ENCODE measurements around the gene PRKAR2A.
A peak's percentile ranks its signal among the peaks of the same experiment; 100 is the strongest.

PRKAR2A gene

DNA sequence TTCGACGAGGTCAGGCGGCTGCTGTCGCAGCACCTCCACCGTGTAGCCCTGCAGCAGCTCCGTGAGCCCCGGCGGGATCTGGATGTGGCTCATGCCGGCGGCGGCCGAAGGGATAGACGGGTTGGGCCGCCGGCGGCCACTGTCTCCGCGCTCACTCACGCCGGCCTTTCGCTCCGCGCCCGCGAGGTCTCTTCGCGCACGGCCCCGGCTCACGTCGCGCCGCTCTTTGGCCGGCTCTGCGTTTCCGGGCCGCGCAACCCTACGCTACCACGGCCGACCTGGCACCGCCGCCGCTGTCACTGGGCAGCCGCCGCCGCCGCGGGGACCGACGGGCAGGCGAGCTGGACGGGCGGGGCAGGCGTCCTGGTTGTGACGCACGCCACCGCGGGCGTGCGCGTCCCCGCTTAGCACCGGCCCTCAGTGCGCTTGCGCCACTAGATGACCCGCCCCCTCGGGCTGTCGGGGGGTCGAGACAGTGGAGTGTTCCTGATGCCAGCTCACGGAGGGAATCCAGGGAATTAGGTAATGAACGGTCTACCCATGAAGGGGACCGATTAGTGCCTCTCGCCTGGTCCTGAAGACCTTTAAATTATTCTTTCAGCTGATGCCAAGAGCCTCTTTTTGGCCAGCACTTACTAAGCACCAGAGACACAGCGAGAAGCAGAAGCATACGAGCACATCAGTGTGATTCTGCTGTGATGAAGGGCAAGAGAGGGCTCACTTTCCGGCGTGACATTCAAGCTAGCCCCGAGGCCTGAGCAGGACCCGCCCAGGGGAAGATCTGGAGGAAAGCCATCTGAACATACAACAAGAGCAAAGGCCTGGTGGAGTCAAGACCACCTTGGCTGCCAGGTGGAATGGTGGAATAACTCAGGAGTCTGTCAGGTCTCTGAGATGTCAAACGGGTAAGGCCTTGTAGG is at the start of gene PRKAR2A:
TSS of gene PRKAR2A (minus strand) at position 371 of the 920 bp plus-strand sequence. CDS start at position 93, 278 bp downstream.
- DNase-seq (ENCODE audit: low read depth): peak; percentile 61

DNA sequence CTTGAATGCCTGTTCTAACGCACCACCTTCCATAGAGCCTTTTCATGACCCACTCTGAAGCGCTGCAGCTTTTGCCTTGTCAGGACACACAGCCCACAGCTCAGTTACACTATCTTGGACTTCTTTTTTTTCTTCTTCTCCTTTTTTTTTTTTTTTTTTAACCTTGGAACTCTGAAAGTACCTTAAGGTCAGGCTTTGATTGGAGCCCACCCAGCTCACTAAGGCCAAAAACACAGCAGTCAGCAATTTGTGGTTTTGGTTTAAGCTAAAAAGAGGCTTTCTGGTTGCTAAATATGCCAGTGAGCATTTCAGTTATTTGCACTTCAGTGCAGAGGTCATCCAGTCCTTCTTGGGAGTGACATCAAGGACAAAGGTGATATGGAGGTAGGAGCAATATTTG is 49.3 kb upstream of the PRKAR2A start:
- DNase-seq (ENCODE audit: low read depth): no peak

- no peak for DNase-seq (ENCODE audit: low read depth)
Observed at GRCh38 chr3:48894516-48894915, 46.8 kb upstream of the PRKAR2A start.

- no peak for DNase-seq (ENCODE audit: low read depth)
Observed at GRCh38 chr3:48891606-48892005, 43.9 kb upstream of the PRKAR2A start.

GRCh38 chr3:48885753-48886152 is 38.1 kb upstream of the PRKAR2A start:
- DNase-seq (ENCODE audit: low read depth): no peak

GRCh38 chr3:48881652-48882114 is 34.0 kb upstream of the PRKAR2A start:
- DNase-seq (ENCODE audit: low read depth): no peak

DNA sequence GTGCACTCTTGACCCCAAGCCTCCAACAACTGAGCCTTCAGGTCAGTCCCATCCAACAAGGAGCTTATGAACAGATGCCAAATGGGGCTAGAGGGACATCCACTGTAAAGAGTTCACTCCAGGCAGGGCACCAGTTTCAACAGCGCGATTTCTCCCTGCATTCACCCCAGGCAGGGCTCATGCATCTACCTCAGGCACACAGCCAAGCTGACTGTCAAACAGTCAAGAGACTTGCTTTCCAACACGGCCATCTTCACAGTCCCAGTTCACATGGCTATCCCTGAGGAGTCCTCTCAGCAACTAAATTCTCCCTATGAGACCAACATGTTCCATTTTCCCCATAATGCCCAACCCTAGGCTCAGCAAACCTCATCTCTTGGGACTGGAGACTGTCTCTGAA is 33.3 kb upstream of the PRKAR2A start:
- no peak for DNase-seq (ENCODE audit: low read depth)

DNA sequence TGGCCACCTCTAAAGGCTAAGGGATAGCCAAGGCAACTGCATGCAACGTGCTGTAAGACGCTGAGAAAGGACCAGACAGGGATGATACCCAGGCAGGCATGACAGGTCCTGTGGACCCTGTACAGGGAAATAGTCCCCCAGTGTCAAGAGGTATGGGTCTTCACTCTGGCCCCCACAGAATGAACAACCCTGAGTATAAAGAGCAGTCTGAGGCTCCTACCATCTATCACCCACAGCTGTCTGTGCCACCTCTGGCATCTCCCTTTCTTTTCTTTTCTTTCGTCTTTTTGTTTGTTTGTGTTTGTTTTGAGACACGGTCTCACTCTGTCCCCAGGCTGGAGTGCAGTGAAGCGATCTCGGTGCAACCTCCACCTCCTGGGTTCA is 32.3 kb upstream of the PRKAR2A start:
- DNase-seq (ENCODE audit: low read depth): no peak

GRCh38 chr3:48879307-48879993 is 31.8 kb upstream of the PRKAR2A start:
- no peak for DNase-seq (ENCODE audit: low read depth)

DNA sequence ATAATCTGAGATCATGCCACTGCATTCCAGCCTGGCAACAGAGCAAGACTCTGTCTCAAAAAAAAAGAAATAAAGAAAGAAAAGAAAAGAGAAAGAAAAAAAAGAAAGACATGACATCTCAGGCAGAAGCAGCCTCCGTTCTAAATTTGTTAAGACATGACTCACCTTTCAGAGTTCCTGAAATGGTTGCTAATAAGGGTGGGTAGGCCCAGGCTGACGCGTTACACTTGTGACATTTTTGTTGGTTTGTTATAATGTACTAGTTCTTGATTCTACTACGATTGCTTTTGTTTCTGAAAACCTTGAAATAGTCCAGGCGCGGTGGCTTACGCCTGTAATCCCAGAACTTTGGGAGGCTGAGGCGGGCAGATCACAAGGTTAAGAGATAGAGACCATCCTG is 30.0 kb upstream of the PRKAR2A start:
- DNase-seq (ENCODE audit: low read depth): no peak

GRCh38 chr3:48863122-48863521 is 15.4 kb upstream of the PRKAR2A start:
- DNase-seq (ENCODE audit: low read depth): no peak

GRCh38 chr3:48859206-48859605 is 11.5 kb upstream of the PRKAR2A start:
- DNase-seq (ENCODE audit: low read depth): no peak

GRCh38 chr3:48858709-48859108 is 11.0 kb upstream of the PRKAR2A start:
- no peak for DNase-seq (ENCODE audit: low read depth)

- no peak for DNase-seq (ENCODE audit: low read depth)
Observed at GRCh38 chr3:48857641-48858040, 10.0 kb upstream of the PRKAR2A start.

- DNase-seq (ENCODE audit: low read depth): no peak
Observed at GRCh38 chr3:48856469-48856868, 8.8 kb upstream of the PRKAR2A start.

DNA sequence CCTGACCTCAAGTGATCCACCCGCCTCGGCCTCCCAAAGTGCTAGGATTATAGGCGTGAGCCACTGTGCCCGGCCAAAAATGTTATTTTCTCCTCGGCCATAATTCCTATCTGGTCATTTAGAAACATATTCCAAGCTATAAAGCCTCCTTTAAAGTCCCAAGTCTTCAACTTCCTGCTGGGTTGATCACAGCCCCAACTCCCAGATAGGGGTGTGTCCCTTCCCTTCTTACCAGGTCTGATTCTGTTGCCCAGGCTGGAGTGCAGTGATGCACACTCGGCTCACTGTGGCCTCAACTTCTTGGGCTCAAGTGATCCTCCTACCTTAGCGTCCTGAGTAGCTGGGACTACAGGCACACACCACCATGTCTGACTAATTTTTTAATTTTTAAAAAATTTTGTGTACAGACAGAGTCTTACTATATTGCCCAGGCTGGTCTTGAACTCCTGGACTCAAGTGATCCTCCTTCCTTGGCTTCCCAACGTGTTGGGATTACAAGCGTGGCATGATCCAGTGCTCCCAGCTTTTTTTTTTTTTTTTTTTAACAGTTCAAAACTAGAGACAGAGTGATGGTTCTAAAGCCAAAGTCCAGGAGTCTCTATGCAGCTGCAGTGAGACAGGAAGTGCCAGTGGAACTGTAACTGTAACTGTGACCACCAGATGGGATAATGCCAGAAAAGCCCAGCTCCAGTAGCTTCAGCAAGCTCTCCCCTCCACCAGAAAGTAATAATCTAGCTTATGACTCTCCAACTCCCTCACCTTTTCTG is 8.2 kb upstream of the PRKAR2A start:
- DNase-seq (ENCODE audit: low read depth): no peak

GRCh38 chr3:48852151-48852550 is 4.5 kb upstream of the PRKAR2A start:
- no peak for DNase-seq (ENCODE audit: low read depth)

DNA sequence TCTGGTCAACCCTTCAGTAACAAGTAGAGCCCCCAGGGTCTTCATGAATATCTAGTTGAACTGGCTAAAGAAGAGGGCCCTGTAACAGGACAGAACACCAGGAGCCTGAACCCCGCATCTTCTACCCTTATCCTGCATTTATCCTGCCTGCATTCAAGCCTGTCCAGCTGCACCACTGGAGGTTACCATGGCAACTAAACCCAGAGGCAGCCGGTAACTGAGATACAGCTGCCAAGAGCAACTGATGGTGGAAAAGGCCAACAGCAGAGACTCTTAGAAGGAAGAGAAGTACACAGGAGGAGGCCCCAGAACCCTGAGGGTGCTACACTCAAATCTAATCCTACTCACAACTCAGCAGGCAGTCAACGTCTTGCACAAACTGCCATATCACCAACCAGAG is 3.7 kb upstream of the PRKAR2A start:
- DNase-seq (ENCODE audit: low read depth): no peak

GRCh38 chr3:48848816-48849515 is 1.3 kb upstream of the PRKAR2A start:
- DNase-seq (ENCODE audit: low read depth): no peak

DNA sequence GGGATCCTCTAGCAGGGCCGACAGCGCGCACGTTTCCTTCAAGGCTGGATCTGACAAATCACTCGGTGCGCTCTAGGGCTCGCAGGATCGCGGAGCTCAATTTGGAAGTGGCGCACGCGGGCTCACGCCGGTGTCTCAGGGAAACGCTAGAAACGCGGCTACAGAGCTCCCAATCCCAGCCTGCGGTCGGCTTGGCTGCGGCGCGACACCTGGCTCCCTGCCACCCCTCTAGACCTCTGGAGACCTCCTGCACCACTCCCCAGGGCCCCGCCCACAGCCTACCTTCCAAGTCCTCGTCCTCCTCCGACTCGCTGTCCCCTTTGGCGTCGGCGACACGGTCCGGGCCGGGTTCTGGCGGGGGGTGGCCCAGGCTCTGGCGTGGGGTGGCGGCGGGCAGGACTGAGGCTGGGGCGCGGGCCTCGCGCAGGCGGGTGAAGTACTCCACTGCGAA is 596 bp downstream of the PRKAR2A start:
- DNase-seq (ENCODE audit: low read depth): peak; percentile 14

- no peak for DNase-seq (ENCODE audit: low read depth)
Observed at GRCh38 chr3:48845170-48845569, 2.5 kb downstream of the PRKAR2A start.

GRCh38 chr3:48837163-48837562 is 10.5 kb downstream of the PRKAR2A start:
- DNase-seq (ENCODE audit: low read depth): no peak
